H1 (cell line): ENCODE data around the gene ZNF423. TPM values are rescaled to one million over a fixed set of nuclear protein-coding genes. Genes with fewer than 3 reads are reported as not detected.

Experiments
- CTCF ChIA-PET: fragments of 300-600 bp; sonication (Branson Sonifier 250); formaldehyde crosslinking; loops from one replicate; lab custom pipeline; 2021; ENCODE audit not compliant: partially characterized antibody; lab: Charles Lee
- POLR2A ChIA-PET: fragments of 300-600 bp; sonication (Branson Sonifier 250); formaldehyde crosslinking; loops from one replicate; lab custom pipeline; 2021; ENCODE audit warnings: inconsistent platforms; ENCODE audit not compliant: partially characterized antibody; lab: Charles Lee
- DNase-seq, 2 experiments: peaks; one replicate each; pipeline versions ENCODE4 v3.0.0 to v3.0.0-alpha.2; 2010 to 2022; ENCODE audit warnings: low spot score in 2 of 2, low read depth in 1 of 2, mixed read lengths in 1 of 2
- FAIRE-seq: peaks from 2 replicates; lab custom pipeline; 2011; peaks lifted over from hg19 to GRCh38; lab: Jason Lieb, UNC
- H2AFZ ChIP-seq: 2 replicates; pipeline ENCODE4 v1.8.1; 2012; ENCODE audit warnings: low read length, inconsistent platforms
- H2AK5ac ChIP-seq: 2 replicates; pipeline ENCODE4 v1.6.1; 2013; ENCODE audit warnings: low read depth, low read length
- H2BK120ac ChIP-seq: replicated peaks from 2 replicates; pipeline ENCODE3; 2013; ENCODE audit warnings: low read depth, low read length, inconsistent platforms
- H2BK12ac ChIP-seq: 2 replicates; pipeline ENCODE4 v1.6.1; 2013; ENCODE audit warnings: low read depth, low read length
- H2BK15ac ChIP-seq: 2 replicates; pipeline ENCODE4 v1.6.1; 2013; ENCODE audit warnings: low read length
- H2BK20ac ChIP-seq: 2 replicates; pipeline ENCODE4 v1.6.1; 2013; ENCODE audit warnings: low read length
- H2BK5ac ChIP-seq: 2 replicates; pipeline ENCODE4 v1.6.1; 2013; ENCODE audit warnings: low read depth, low read length
- H3K14ac ChIP-seq: 2 replicates; pipeline ENCODE4 v1.6.1; 2013; ENCODE audit warnings: inconsistent platforms; ENCODE audit not compliant: insufficient read length
- H3K18ac ChIP-seq: 2 replicates; pipeline ENCODE4 v1.6.1; 2013; ENCODE audit warnings: low read length; ENCODE audit errors: extremely low read depth
- H3K23ac ChIP-seq: 2 replicates; pipeline ENCODE4 v1.6.1; 2013; ENCODE audit warnings: inconsistent platforms; ENCODE audit not compliant: insufficient read length
- H3K23me2 ChIP-seq: 2 replicates; pipeline ENCODE4 v1.6.1; 2013; ENCODE audit warnings: low read depth, low read length
- H3K27ac ChIP-seq: 2 replicates; pipeline ENCODE4 v1.6.1; 2011; ENCODE audit warnings: low read depth, low read length, inconsistent platforms
- H3K27me3 ChIP-seq, 4 experiments: replicated peaks in 1 of 4; 1 replicate in 1 of 4; 2 replicates in 3 of 4; pipeline versions ENCODE4 v1.6.1 to v1.8.1; 2011 to 2013; ENCODE audit warnings: low read length in 3 of 4, mild to moderate bottlenecking in 3 of 4, inconsistent platforms in 2 of 4, mixed read lengths in 2 of 4, moderate library complexity in 1 of 4; ENCODE audit not compliant: control insufficient read depth in 3 of 4, insufficient read depth in 3 of 4; ENCODE audit errors: extremely low read depth in 1 of 4
- H3K36me3 ChIP-seq, 4 experiments: 2 replicates each; pipeline versions ENCODE4 v1.6.1 to v1.8.1; 2011 to 2013; ENCODE audit warnings: mild to moderate bottlenecking in 4 of 4, low read length in 3 of 4, moderate library complexity in 2 of 4, control low read depth in 1 of 4, inconsistent platforms in 1 of 4; ENCODE audit not compliant: insufficient read depth in 4 of 4, control insufficient read depth in 2 of 4
- H3K4ac ChIP-seq: replicated peaks from 2 replicates; pipeline ENCODE3; 2013; ENCODE audit warnings: low read length, low read depth, mixed read lengths, inconsistent platforms; ENCODE audit not compliant: insufficient read length
- H3K4me1 ChIP-seq, 4 experiments: replicated peaks in 1 of 4; 1 replicate in 1 of 4; 2 replicates in 3 of 4; pipeline versions ENCODE4 v1.6.1 to v1.8.1; 2011 to 2013; ENCODE audit warnings: low read length in 3 of 4, inconsistent platforms in 2 of 4, mixed read lengths in 1 of 4; ENCODE audit not compliant: insufficient read depth in 4 of 4, control insufficient read depth in 3 of 4
- H3K4me2 ChIP-seq, 2 experiments: 2 replicates each; pipeline versions ENCODE4 v1.6.1 to v1.8.1; 2011 to 2013; ENCODE audit warnings: low read depth in 2 of 2, low read length in 2 of 2, control low read depth in 1 of 2, inconsistent platforms in 1 of 2, mild to moderate bottlenecking in 1 of 2; ENCODE audit not compliant: insufficient read depth in 1 of 2
- H3K4me3 ChIP-seq, 4 experiments: fragments of 200-600, 300-600 bp in 1 of 4; sonication (generic), shearing (Covaris generic), sonication (Bioruptor Twin) in 1 of 4; 2 replicates each; pipeline versions ENCODE4 v1.5.1 to v1.8.1; 2011 to 2016; ENCODE audit warnings: low read length in 4 of 4, low read depth in 3 of 4, control low read depth in 2 of 4, inconsistent platforms in 2 of 4, mild to moderate bottlenecking in 2 of 4, mixed read lengths in 1 of 4, moderate library complexity in 1 of 4; ENCODE audit not compliant: insufficient read depth in 2 of 4; ENCODE audit errors: extremely low read depth in 1 of 4
- H3K56ac ChIP-seq: replicated peaks from 2 replicates; pipeline ENCODE3; 2013; ENCODE audit warnings: low read depth, mild to moderate bottlenecking, mixed read lengths, low read length, inconsistent platforms; ENCODE audit not compliant: insufficient read length
- H3K79me1 ChIP-seq: 2 replicates; pipeline ENCODE4 v1.6.1; 2013; ENCODE audit warnings: low read depth, low read length, control low read depth
- H3K79me2 ChIP-seq, 2 experiments: 2 replicates each; pipeline versions ENCODE4 v1.6.1 to v1.8.1; 2012 to 2013; ENCODE audit warnings: low read length in 2 of 2, mild to moderate bottlenecking in 2 of 2, inconsistent platforms in 1 of 2; ENCODE audit not compliant: insufficient read depth in 2 of 2, control insufficient read depth in 1 of 2
- H3K9ac ChIP-seq, 4 experiments: replicated peaks in 1 of 4; 1 replicate in 1 of 4; 2 replicates in 3 of 4; pipeline versions ENCODE4 v1.6.1 to v1.8.1; 2011 to 2013; ENCODE audit warnings: low read depth in 3 of 4, low read length in 3 of 4, control low read depth in 2 of 4, mild to moderate bottlenecking in 2 of 4, moderate library complexity in 2 of 4, inconsistent platforms in 1 of 4; ENCODE audit errors: extremely low read depth in 1 of 4
- H3K9me3 ChIP-seq, 2 experiments: 2 replicates each; pipeline versions ENCODE4 v1.6.1 to v1.8.1; 2012 to 2013; ENCODE audit warnings: mild to moderate bottlenecking in 2 of 2, moderate library complexity in 2 of 2, control low read depth in 1 of 2, inconsistent platforms in 1 of 2, low read depth in 1 of 2, low read length in 1 of 2, mixed read lengths in 1 of 2; ENCODE audit not compliant: insufficient read depth in 2 of 2
- H4K20me1 ChIP-seq, 2 experiments: replicated peaks in 1 of 2; 2 replicates each; pipeline versions ENCODE3 to v1.8.1; 2011 to 2013; ENCODE audit warnings: inconsistent platforms in 2 of 2, low read length in 2 of 2, mild to moderate bottlenecking in 1 of 2; ENCODE audit not compliant: insufficient read depth in 2 of 2, control insufficient read depth in 1 of 2
- H4K5ac ChIP-seq: 2 replicates; pipeline ENCODE4 v1.6.1; 2013; ENCODE audit warnings: low read length, low read depth, mixed read lengths, inconsistent platforms; ENCODE audit not compliant: insufficient read length
- H4K8ac ChIP-seq: 2 replicates; pipeline ENCODE4 v1.8.0; 2013; ENCODE audit warnings: mild to moderate bottlenecking, moderate library complexity, low read length, inconsistent platforms; ENCODE audit not compliant: insufficient read depth; ENCODE audit errors: extremely low read depth
- H4K91ac ChIP-seq: replicated peaks from 2 replicates; pipeline ENCODE3; 2013; ENCODE audit warnings: low read length, mixed read lengths, inconsistent platforms; ENCODE audit not compliant: insufficient read length
- BACH1 ChIP-seq: IDR thresholded peaks from 2 replicates; pipeline ENCODE4 v1.6.1; 2012; ENCODE audit warnings: low read length, improper control_type of control experiment
- EZH2 ChIP-seq: fragments of 200-600 bp; sonication (generic); IDR thresholded peaks from 2 replicates; pipeline ENCODE4 v1.7.1; 2012; ENCODE audit warnings: low read depth, mild to moderate bottlenecking, moderate library complexity, low read length, inconsistent platforms; ENCODE audit not compliant: severe bottlenecking
- GTF2F1 ChIP-seq: IDR thresholded peaks from 2 replicates; pipeline ENCODE4 v1.6.1; 2012; ENCODE audit warnings: low read depth, low read length, improper control_type of control experiment, borderline replicate concordance
- JUN ChIP-seq: IDR thresholded peaks from 2 replicates; pipeline ENCODE4 v1.6.1; 2011; ENCODE audit warnings: low read depth, mild to moderate bottlenecking, improper control_type of control experiment, low read length
- KDM5A ChIP-seq: fragments of 200-600 bp; IDR thresholded peaks from 2 replicates; pipeline ENCODE4 v1.7.1; 2012; ENCODE audit warnings: mild to moderate bottlenecking, low read length, inconsistent platforms, mixed read lengths
- MAFK ChIP-seq: IDR thresholded peaks from 2 replicates; pipeline ENCODE4 v1.6.1; 2012; ENCODE audit warnings: low read depth, mild to moderate bottlenecking, improper control_type of control experiment, low read length
- NANOG ChIP-seq: IDR thresholded peaks from 2 replicates; pipeline ENCODE4 v1.6.1; 2011; ENCODE audit warnings: low read length, low read depth, mild to moderate bottlenecking, inconsistent platforms; ENCODE audit not compliant: insufficient read depth, poor library complexity, severe bottlenecking
- POLR2A ChIP-seq, 2 experiments: IDR thresholded peaks; 1 replicate in 1 of 2; 2 replicates in 1 of 2; pipeline ENCODE4 v1.6.1; 2011; ENCODE audit warnings: low read depth in 2 of 2, low read length in 2 of 2, mild to moderate bottlenecking in 2 of 2; ENCODE audit errors: control extremely low read depth in 1 of 2
- SIRT6 ChIP-seq: IDR thresholded peaks from one replicate; pipeline ENCODE4 v1.7.1; 2012; ENCODE audit warnings: low read length, inconsistent platforms
- SP2 ChIP-seq: IDR thresholded peaks from 2 replicates; pipeline ENCODE4 v1.6.1; 2012; ENCODE audit warnings: mild to moderate bottlenecking, low read length, inconsistent platforms
- TBP ChIP-seq: IDR thresholded peaks from 2 replicates; pipeline ENCODE4 v1.6.1; 2011; ENCODE audit warnings: low read depth, low read length, improper control_type of control experiment
- TCF12 ChIP-seq: IDR thresholded peaks from 2 replicates; pipeline ENCODE4 v1.6.1; 2011; ENCODE audit warnings: low read depth, mild to moderate bottlenecking, low read length
- TEAD4 ChIP-seq: IDR thresholded peaks from 2 replicates; pipeline ENCODE4 v1.6.1; 2012; ENCODE audit warnings: low read depth, low read length, inconsistent platforms, mixed read lengths
- ZNF274 ChIP-seq: IDR thresholded peaks from 2 replicates; pipeline ENCODE4 v1.7.0; 2012; ENCODE audit warnings: low read length, borderline replicate concordance; ENCODE audit errors: extremely low read depth
- WGBS, 2 experiments: shearing (Covaris generic) in 1 of 2; methylation state at CpG; one replicate each; pipeline versions ENCODE4 v1.1.6 to v1.1.7; 2013 to 2015; ENCODE audit warnings: low lambda C conversion rate in 2 of 2, mixed read lengths in 2 of 2, inconsistent platforms in 1 of 2, low coverage in 1 of 2, missing lambda C conversion rate in 1 of 2; ENCODE audit not compliant: insufficient replicate concordance in 2 of 2, insufficient coverage in 1 of 2, insufficient read length in 1 of 2; ENCODE audit errors: extremely low coverage in 1 of 2, missing lambda C conversion rate in 1 of 2; 5-methylcytosine and 5-hydroxymethylcytosine counted together
- polyA plus RNA-seq, 7 experiments: library from polyadenylated mRNA; depleted of rRNA in 3 of 7; stranded (reverse) in 5 of 7; unstranded in 2 of 7; fragments of >200 nt in 5 of 7; fragments of 200-250 nt in 2 of 7; gene quantifications; 1 replicate in 5 of 7; 2 replicates in 1 of 7; 4 replicates in 1 of 7; pipeline versions ENCODE4 v1.2.1 to v1.2.3, GENCODE V29; 2011 to 2013; ENCODE audit warnings: missing spikeins in 2 of 7, mixed read lengths in 2 of 7
- total RNA-seq: library from RNA; stranded (reverse); fragmentation: NEBNext Ultra II Directional; extraction: Animal tissue kit (Norgen Biotek cat#: 25700); gene quantifications from 2 replicates; pipeline ENCODE4 v1.2.1, GENCODE V29; 2021
- TF ChIP-seq, protein P1 (sequence below): IDR thresholded peaks from 2 replicates; pipeline ENCODE4 v1.6.1; 2012; ENCODE audit warnings: inconsistent platforms

ZNF423 gene
- total and polyA plus RNA-seq, 2 of the 8 experiments (the other 6 are each of a cell fraction or from before 2014, with no cell fraction given), result 38.2 to 52.3 TPM

GRCh38 chr16:49545243-49545642 is 310.7 kb downstream of the ZNF423 start:
- Histone ChIP-seq H3K79me2 (peaks cover 0 to 2% of the 10 kb centered on the region in 2 experiments; a peak in 1 of 4 replicates), H3K14ac (no peak overlapping the region), H2AFZ (no peak overlapping the region), H3K4me2 (no peak overlapping the region), H3K4ac (no peak overlapping the region), H4K5ac (no peak overlapping the region), H2BK120ac (no peak overlapping the region), H3K36me3 (no peaks in the 10 kb centered on the region), H4K8ac (no peak overlapping the region), H3K9ac (no peak overlapping the region), H4K91ac (no peak overlapping the region), H3K4me3 (no peak overlapping the region), H3K18ac (no peak overlapping the region), H3K27ac (no peak overlapping the region), H3K23ac (no peak overlapping the region), H3K56ac (no peak overlapping the region), H3K9me3 (no peaks in the 10 kb centered on the region), H2BK20ac (no peak overlapping the region), H3K4me1 (peaks cover 0 to 14% (median 5%) of the 10 kb centered on the region in 4 experiments; a peak in 5 of 7 replicates), H2BK12ac (no peak overlapping the region), H4K20me1 (peaks cover 3 to 10% of the 10 kb centered on the region in 2 experiments), H2AK5ac (no peak overlapping the region), H3K23me2 (no peaks in the 10 kb centered on the region), H2BK15ac (no peak overlapping the region), H3K79me1 (peaks cover 2% of the 10 kb centered on the region; the same call in 1 of the 2 replicates), H3K27me3 (no peaks in the 10 kb centered on the region), H2BK5ac (no peak overlapping the region)
- POLR2A ChIA-PET, result no interaction called here
- DNase-seq (no peak), FAIRE-seq (no peak)
- 93% methylated on average over 4 of the region's 4 CpGs; no CpG with 5 or more reads in 1 of the 2 experiments for WGBS, 2 experiments
- CTCF ChIA-PET, result interaction anchor here (0.9 to 8.3 kb wide), 6 partner anchors 11 to 53 kb away, joined by 3 to 58 read pairs (median 5); no protein-coding TSS in a partner anchor
- TF ChIP-seq ZNF274 (no peak), TBP (no peak), GTF2F1 (no peak), NANOG (no peak), TEAD4 (no peak), SP2 (no peak), SIRT6 (no peak), POLR2A (IDR thresholded peaks at IDR 0.05; ENCODE audit: control extremely low read depth in 1 of 2, low read depth in 2 of 2, low read length in 2 of 2) (no peak), JUN (no peak), MAFK (no peak), EZH2 (no peak), TCF12 (no peak), BACH1 (no peak), KDM5A (no peak)
- TF ChIP-seq, protein P1, sequence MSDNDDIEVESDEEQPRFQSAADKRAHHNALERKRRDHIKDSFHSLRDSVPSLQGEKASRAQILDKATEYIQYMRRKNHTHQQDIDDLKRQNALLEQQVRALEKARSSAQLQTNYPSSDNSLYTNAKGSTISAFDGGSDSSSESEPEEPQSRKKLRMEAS, result no peak
